NCI-H2227 treated with DMSO at 0.1 percent for 48 hours (cell line): ENCODE data around the gene LAMP2.

ENCODE experiments used
- DNase-seq: peaks from one replicate; lab custom pipeline; 2025; lab: John Stamatoyannopoulos, UW

LAMP2 gene

GRCh38 chrX:120456973-120457372, 12.1 kb downstream of the LAMP2 start:
- DNase-seq, result no peak

GRCh38 chrX:120453985-120454384, 15.1 kb downstream of the LAMP2 start:
- no peak for DNase-seq

GRCh38 chrX:120452131-120452530, 17.0 kb downstream of the LAMP2 start:
- DNase-seq, result peak; percentile 29

- DNase-seq, result peak; percentile 19
Measured at GRCh38 chrX:120450163-120450562, 18.9 kb downstream of the LAMP2 start.

- no peak for DNase-seq
Measured at GRCh38 chrX:120446498-120446897, 22.6 kb downstream of the LAMP2 start.

DNA sequence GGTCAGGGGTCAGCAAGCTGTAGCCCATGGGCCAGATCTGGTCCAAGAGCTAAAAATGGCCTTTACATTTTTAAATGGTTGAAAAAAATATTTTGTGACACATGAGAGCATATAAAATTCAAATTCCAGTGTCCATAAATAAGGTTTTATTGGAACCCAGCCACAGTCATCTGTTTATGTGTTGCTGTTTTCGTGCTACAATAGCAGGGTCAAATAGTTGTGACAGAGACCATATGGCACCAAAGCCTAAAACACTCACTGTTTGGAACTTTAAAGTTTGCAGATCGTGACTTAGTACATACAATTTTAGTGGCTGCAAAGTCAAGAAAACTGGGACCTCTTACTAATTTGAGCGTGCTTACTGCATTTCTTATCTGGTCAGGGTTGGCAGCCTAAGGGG, 29.2 kb downstream of the LAMP2 start:
- no peak for DNase-seq

GRCh38 chrX:120429776-120430540, 39.1 kb downstream of the LAMP2 start:
- DNase-seq, result no peak

GRCh38 chrX:120428309-120428708, 40.8 kb downstream of the LAMP2 start:
- no peak for DNase-seq

- no peak for DNase-seq
Measured at GRCh38 chrX:120426599-120426998, 42.5 kb downstream of the LAMP2 start.

GRCh38 chrX:120419463-120419862, 49.6 kb downstream of the LAMP2 start:
- DNase-seq, result no peak

- no peak for DNase-seq
Measured at GRCh38 chrX:120408168-120408567, 60.9 kb downstream of the LAMP2 start.

- DNase-seq, result no peak
Measured at GRCh38 chrX:120406638-120407037, 62.5 kb downstream of the LAMP2 start.

GRCh38 chrX:120402369-120402768, 66.7 kb downstream of the LAMP2 start:
- no peak for DNase-seq

- DNase-seq, result no peak
Measured at GRCh38 chrX:120401301-120401700, 67.8 kb downstream of the LAMP2 start.

GRCh38 chrX:120380699-120381098, 88.4 kb downstream of the LAMP2 start:
- DNase-seq, result peak; percentile 24

DNA sequence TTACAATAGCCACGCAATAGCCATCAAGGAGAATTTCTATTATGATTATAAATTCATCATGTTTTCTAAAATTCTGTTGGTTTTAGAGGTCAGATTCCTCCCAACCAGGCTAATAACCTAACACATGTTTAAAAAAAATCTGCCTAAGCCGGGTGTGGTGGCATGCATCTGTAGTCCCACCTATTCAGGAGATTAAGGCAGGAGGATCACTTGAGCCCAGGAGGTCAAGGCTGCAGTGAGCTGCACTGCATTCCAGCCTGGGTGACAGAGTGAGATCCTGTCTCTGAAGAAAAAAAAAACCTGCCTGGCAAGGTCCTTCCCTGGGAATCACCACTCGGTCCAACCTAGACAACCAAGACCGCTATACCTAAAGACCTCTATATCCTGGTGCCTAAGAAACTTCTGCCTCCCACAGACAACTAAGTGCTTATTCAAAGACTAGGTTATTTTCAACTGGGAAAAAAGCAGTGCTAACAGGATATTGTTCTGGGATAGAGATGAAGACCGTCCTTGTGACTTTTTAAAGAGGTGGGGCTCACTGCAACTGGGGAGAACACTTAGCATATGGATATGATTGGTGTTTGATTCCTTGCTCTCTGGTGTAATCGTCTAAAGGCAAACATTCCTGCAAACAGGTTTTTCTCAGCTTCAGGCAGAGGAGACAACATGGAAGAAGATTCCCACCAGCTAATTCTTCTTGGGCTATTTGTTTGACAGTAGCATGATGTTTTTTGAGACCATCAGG, 89.0 kb downstream of the LAMP2 start:
- DNase-seq, result no peak

DNA sequence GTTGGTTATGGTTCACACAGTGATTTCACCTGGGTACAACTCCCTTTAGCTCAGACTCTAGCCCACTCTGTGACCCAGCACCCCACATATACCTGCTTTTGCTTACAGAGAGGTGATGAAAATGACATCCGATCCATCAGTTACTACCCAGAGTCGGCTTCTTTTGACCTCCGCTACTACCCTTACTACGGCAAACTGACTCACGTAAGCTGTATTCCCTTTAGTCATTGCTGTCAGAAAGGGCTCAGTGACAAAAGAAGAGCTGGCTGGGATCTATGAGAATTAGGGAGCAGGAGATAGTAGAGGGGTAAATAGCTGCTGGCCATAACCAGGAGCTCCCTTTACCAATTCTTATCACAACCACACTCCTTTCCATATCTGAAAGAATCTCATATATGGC, 90.5 kb downstream of the LAMP2 start:
- DNase-seq, result no peak
